Measurements from ENCODE around the gene F11R.

- TF ChIP-seq MZF1 (CRISPR knock-in tag; IDR thresholded peaks at IDR 0.05; ENCODE audit: borderline replicate concordance): no peak
- TF ChIP-seq, protein P1, sequence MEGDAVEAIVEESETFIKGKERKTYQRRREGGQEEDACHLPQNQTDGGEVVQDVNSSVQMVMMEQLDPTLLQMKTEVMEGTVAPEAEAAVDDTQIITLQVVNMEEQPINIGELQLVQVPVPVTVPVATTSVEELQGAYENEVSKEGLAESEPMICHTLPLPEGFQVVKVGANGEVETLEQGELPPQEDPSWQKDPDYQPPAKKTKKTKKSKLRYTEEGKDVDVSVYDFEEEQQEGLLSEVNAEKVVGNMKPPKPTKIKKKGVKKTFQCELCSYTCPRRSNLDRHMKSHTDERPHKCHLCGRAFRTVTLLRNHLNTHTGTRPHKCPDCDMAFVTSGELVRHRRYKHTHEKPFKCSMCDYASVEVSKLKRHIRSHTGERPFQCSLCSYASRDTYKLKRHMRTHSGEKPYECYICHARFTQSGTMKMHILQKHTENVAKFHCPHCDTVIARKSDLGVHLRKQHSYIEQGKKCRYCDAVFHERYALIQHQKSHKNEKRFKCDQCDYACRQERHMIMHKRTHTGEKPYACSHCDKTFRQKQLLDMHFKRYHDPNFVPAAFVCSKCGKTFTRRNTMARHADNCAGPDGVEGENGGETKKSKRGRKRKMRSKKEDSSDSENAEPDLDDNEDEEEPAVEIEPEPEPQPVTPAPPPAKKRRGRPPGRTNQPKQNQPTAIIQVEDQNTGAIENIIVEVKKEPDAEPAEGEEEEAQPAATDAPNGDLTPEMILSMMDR (CRISPR knock-in tag; IDR thresholded peaks at IDR 0.05): no peak
- TF ChIP-seq ZNF530 (CRISPR knock-in tag; IDR thresholded peaks at IDR 0.05; ENCODE audit: low read depth): no peak
- no peak for TF ChIP-seq THAP7 (CRISPR knock-in tag; IDR thresholded peaks at IDR 0.05)
- TF ChIP-seq SRF (IDR thresholded peaks at IDR 0.05; ENCODE audit: low read depth, low read length): no peak
These were observed 23.6 kb upstream of the F11R start for GRCh38 chr1:161044535-161044907.

Data from HepG2 (cell line).